Spleen (tissue), 11 donors: ENCODE data around the gene TBC1D30. TPM values are rescaled to one million over a fixed set of nuclear protein-coding genes. Genes with fewer than 3 reads are reported as not detected.

Experiments
- DNase-seq: peaks from one replicate; pipeline ENCODE4 v3.0.0-alpha.2; 2020
- H3K27ac ChIP-seq, 8 donors: fragments of 200-600 bp; sonication (generic) in 7 of 8; 1 replicate in 4 of 8; 2 replicates in 4 of 8; pipeline versions ENCODE4 v1.5.0 to v1.8.0; 2016 to 2021; ENCODE audit warnings: inconsistent platforms in 4 of 8, mild to moderate bottlenecking in 4 of 8, moderate library complexity in 1 of 8
- H3K27me3 ChIP-seq, 7 donors: fragments of 200-600 bp; sonication (generic) in 6 of 7; replicated peaks in 1 of 7; 1 replicate in 4 of 7; 2 replicates in 3 of 7; pipeline versions ENCODE4 v1.5.0 to v1.8.0; 2016 to 2021; ENCODE audit warnings: inconsistent platforms in 3 of 7, mild to moderate bottlenecking in 1 of 7
- H3K36me3 ChIP-seq, 6 donors: fragments of 200-600 bp; sonication (generic) in 5 of 6; 1 replicate in 4 of 6; 2 replicates in 2 of 6; pipeline versions ENCODE4 v1.5.0 to v1.8.0; 2016 to 2021; ENCODE audit warnings: inconsistent platforms in 2 of 6
- H3K4me1 ChIP-seq, 6 donors: fragments of 200-600 bp; sonication (generic) in 5 of 6; 1 replicate in 3 of 6; 2 replicates in 3 of 6; pipeline versions ENCODE4 v1.5.0 to v1.8.0; 2016 to 2021; ENCODE audit warnings: inconsistent platforms in 3 of 6
- H3K4me3 ChIP-seq, 8 donors: fragments of 200-600 bp; sonication (generic) in 7 of 8; 1 replicate in 4 of 8; 2 replicates in 4 of 8; pipeline versions ENCODE4 v1.5.0 to v1.8.0; 2016 to 2021; ENCODE audit warnings: inconsistent platforms in 4 of 8, mild to moderate bottlenecking in 4 of 8, moderate library complexity in 2 of 8
- H3K9me3 ChIP-seq, 8 donors: fragments of 200-600 bp; sonication (generic) in 7 of 8; 1 replicate in 4 of 8; 2 replicates in 4 of 8; pipeline versions ENCODE4 v1.5.0 to v1.8.0; 2016 to 2021; ENCODE audit warnings: inconsistent platforms in 4 of 8
- CTCF ChIP-seq, 11 experiments: fragments of 200-600 bp in 7 of 11; fragments of 450-650 bp in 4 of 11; sonication (generic) in 4 of 11; IDR thresholded peaks in 8 of 11; conservative IDR thresholded peaks in 3 of 11; 1 replicate in 7 of 11; 2 replicates in 4 of 11; pipeline versions ENCODE4 v1.4.0 to v1.8.0; 2016 to 2021; ENCODE audit warnings: antibody characterized with exemption in 11 of 11, inconsistent platforms in 4 of 11, mild to moderate bottlenecking in 1 of 11
- POLR2A ChIP-seq, 3 donors: fragments of 450-650 bp; IDR thresholded peaks; one replicate each; pipeline ENCODE4 v1.5.1; 2017; ENCODE audit warnings: antibody characterized with exemption in 3 of 3, mild to moderate bottlenecking in 1 of 3
- POLR2AphosphoS5 ChIP-seq, 3 donors: sonication (generic); formaldehyde crosslinking; IDR thresholded peaks; one replicate each; pipeline ENCODE4 v1.5.1; 2017; ENCODE audit warnings: antibody characterized with exemption in 3 of 3
- WGBS, 5 donors: extraction: QIAGEN DNeasy Blood & Tissue Kit in 3 of 5; methylation state at CpG; one replicate each; pipeline versions ENCODE4 v1.1.5 to v1.1.7; 2013 to 2018; 5-methylcytosine and 5-hydroxymethylcytosine counted together
- intact Hi-C: fragments of 100-400 bp; cut with DNase I; formaldehyde crosslinking; loops from one replicate; pipeline ENCODE4 v1.15.0; 2023; ENCODE audit warnings: low total_unique reads
- polyA plus RNA-seq, 3 donors: library from polyadenylated mRNA; stranded (reverse); fragments of 200-250 nt; gene quantifications; one replicate each; pipeline ENCODE4 v1.2.1, GENCODE V29; 2013
- total RNA-seq, 7 donors: library from RNA; depleted of rRNA in 3 of 7; stranded (reverse); fragments of >200 nt in 3 of 7; fragmentation: NEBNext Ultra II Directional in 4 of 7; extraction: Animal tissue kit (Norgen Biotek cat#: 25700) in 4 of 7; gene quantifications; one replicate each; pipeline versions ENCODE4 v1.1.0 to v1.2.1, GENCODE V29; 2016 to 2021
- donor health status: healthy with polysubstance abuse.
- donor health status: DM: no; HTN: no; CAD: no; lungs with moderate emphysema.
- donor health status: DM: no; HTN: no; CAD: no.
- donor health status: Bipolar disorder and iron deficiency.
- donor health status: healthy.
- donor health status: DM: no; HTN: no; CAD: no.
- donor health status: DM: yes; HTN: yes; CAD: no.

The TBC1D30 gene
- total and polyA plus RNA-seq, 10 donors, result 1.3 to 15.7 (median 8.4) TPM

GRCh38 chr12:64877363-64878004, 53.0 kb downstream of the TBC1D30 start:
- no peaks in the 10 kb centered on the region for H3K36me3 ChIP-seq
- no peak overlapping the region for H3K4me3 ChIP-seq
- intact Hi-C loops, result no loop called here

GRCh38 chr12:64882687-64883086, 58.2 kb downstream of the TBC1D30 start:
- Histone ChIP-seq H3K27me3 (peaks cover 0 to 5% (median 0%) of the 10 kb centered on the region in 7 donors), H3K9me3 (peaks cover 0 to 6% (median 0%) of the 10 kb centered on the region in 8 donors), H3K4me1 (no peaks in the 10 kb centered on the region), H3K4me3 (no peak overlapping the region), H3K36me3 (no peaks in the 10 kb centered on the region), H3K27ac (no peak overlapping the region)
- no peak for DNase-seq
- no peak for TF ChIP-seq POLR2AphosphoS5 (IDR thresholded peaks at IDR 0.05)
- no peak for TF ChIP-seq POLR2A (IDR thresholded peaks at IDR 0.05)
- TF ChIP-seq CTCF (IDR thresholded peaks at IDR 0.05 in 8 of 11, conservative IDR thresholded peaks at IDR 0.05 in 3 of 11), result no peak
- intact Hi-C loops, result no loop called here
- whole genome bisulfite sequencing, 5 donors, result 84 to 95% (median 90%) methylated on average over 3 of the region's 3 CpGs

More at GRCh38 chr12:64877363-64878004, 53.0 kb downstream of the TBC1D30 start:
- WGBS, 5 donors, result 61 to 68% (median 64%) methylated on average over 3 of the region's 3 CpGs
- no peak for DNase-seq
- H3K27me3 ChIP-seq, result peaks cover 0 to 5% (median 0%) of the 10 kb centered on the region in 7 donors
- H3K4me1 ChIP-seq, result no peaks in the 10 kb centered on the region
- peaks cover 0 to 6% (median 0%) of the 10 kb centered on the region in 8 donors for H3K9me3 ChIP-seq
- no peak overlapping the region for H3K27ac ChIP-seq
- TF ChIP-seq POLR2A (IDR thresholded peaks at IDR 0.05) (no peak), CTCF (IDR thresholded peaks at IDR 0.05 in 8 of 11, conservative IDR thresholded peaks at IDR 0.05 in 3 of 11) (no peak), POLR2AphosphoS5 (IDR thresholded peaks at IDR 0.05) (no peak)

GRCh38 chr12:64883264-64884163, 59.1 kb downstream of the TBC1D30 start:
- TF ChIP-seq CTCF (IDR thresholded peaks at IDR 0.05 in 8 of 11, conservative IDR thresholded peaks at IDR 0.05 in 3 of 11) (no peak), POLR2A (IDR thresholded peaks at IDR 0.05) (no peak), POLR2AphosphoS5 (IDR thresholded peaks at IDR 0.05) (no peak)
- intact Hi-C loops, result no loop called here
- Histone ChIP-seq H3K4me1 (no peaks in the 10 kb centered on the region), H3K9me3 (peaks cover 0 to 6% (median 0%) of the 10 kb centered on the region in 8 donors), H3K4me3 (no peak overlapping the region), H3K27ac (no peak overlapping the region), H3K36me3 (no peaks in the 10 kb centered on the region), H3K27me3 (peaks cover 0 to 5% (median 0%) of the 10 kb centered on the region in 7 donors)
- DNase-seq, result no peak
- 79 to 86% (median 83%) methylated on average over 15 to 17 of the region's 17 CpGs for WGBS, 5 donors

GRCh38 chr12:64884164-64884542, 59.7 kb downstream of the TBC1D30 start:
- intact Hi-C loops, result no loop called here

More at GRCh38 chr12:64884164-64884542, 59.7 kb downstream of the TBC1D30 start:
- 81 to 89% (median 84%) methylated on average over 2 to 3 of the region's 3 CpGs for WGBS, 5 donors
- H3K27me3 ChIP-seq, result peaks cover 0 to 5% (median 0%) of the 10 kb centered on the region in 7 donors
- peaks cover 0 to 6% (median 0%) of the 10 kb centered on the region in 8 donors for H3K9me3 ChIP-seq
- H3K4me1 ChIP-seq, result no peaks in the 10 kb centered on the region
- H3K4me3 ChIP-seq, result no peak overlapping the region
- H3K36me3 ChIP-seq, result no peaks in the 10 kb centered on the region
- TF ChIP-seq POLR2AphosphoS5 (IDR thresholded peaks at IDR 0.05) (no peak), POLR2A (IDR thresholded peaks at IDR 0.05) (no peak), CTCF (IDR thresholded peaks at IDR 0.05 in 8 of 11, conservative IDR thresholded peaks at IDR 0.05 in 3 of 11) (no peak)
- DNase-seq, result no peak
- no peak overlapping the region for H3K27ac ChIP-seq
